Naive thymus-derived CD4-positive, alpha-beta T cell (primary cell): ENCODE results near the gene UBE2C. TPM values are rescaled to one million over a fixed set of nuclear protein-coding genes. Genes with fewer than 3 reads are reported as not detected.

ENCODE experiments used
- ATAC-seq: fragments of 150-1000 bp; cut with Tn5 transposase; 2 replicates; pipeline ENCODE4 v1.10.0; 2021; ENCODE audit warnings: mild to moderate bottlenecking, moderate library complexity
- CTCF ChIA-PET: fragments of 350-600 bp; sonication (Branson Sonifier 250); formaldehyde crosslinking; loops from one replicate; lab custom pipeline; 2021; ENCODE audit warnings: antibody characterized with exemption; lab: Charles Lee
- POLR2A ChIA-PET: fragments of 350-600 bp; sonication (Branson Sonifier 250); formaldehyde crosslinking; loops from one replicate; lab custom pipeline; 2021; ENCODE audit warnings: antibody characterized with exemption, inconsistent platforms; lab: Charles Lee
- DNase-seq, 9 donors: peaks; one replicate each; pipeline versions ENCODE4 v3.0.0 to v3.0.0-alpha.2; 2020 to 2022; ENCODE audit warnings: mixed read lengths in 1 of 9
- H3K27ac ChIP-seq: one replicate; pipeline ENCODE4 v1.7.0; 2013; ENCODE audit warnings: mild to moderate bottlenecking, low read depth, low read length, moderate library complexity
- H3K27me3 ChIP-seq, 2 donors: one replicate each; pipeline ENCODE4 v1.7.0; 2013; ENCODE audit warnings: low read length in 2 of 2, mild to moderate bottlenecking in 2 of 2, moderate library complexity in 2 of 2; ENCODE audit not compliant: control insufficient read depth in 2 of 2, insufficient read depth in 2 of 2
- H3K36me3 ChIP-seq, 3 experiments: 1 replicate in 2 of 3; 2 replicates in 1 of 3; pipeline ENCODE4 v1.7.0; 2013; ENCODE audit warnings: low read length in 3 of 3, mild to moderate bottlenecking in 3 of 3, moderate library complexity in 1 of 3; ENCODE audit not compliant: insufficient read depth in 3 of 3, control insufficient read depth in 2 of 3
- H3K4me1 ChIP-seq, 2 donors: one replicate each; pipeline ENCODE4 v1.7.0; 2013; ENCODE audit warnings: low read length in 2 of 2, mild to moderate bottlenecking in 2 of 2, moderate library complexity in 1 of 2; ENCODE audit not compliant: control insufficient read depth in 2 of 2, insufficient read depth in 2 of 2
- H3K4me3 ChIP-seq: 2 replicates; pipeline ENCODE4 v1.7.0; 2013; ENCODE audit warnings: mild to moderate bottlenecking, low read length
- H3K9me3 ChIP-seq, 3 experiments: 1 replicate in 2 of 3; 2 replicates in 1 of 3; pipeline ENCODE4 v1.7.0; 2013; ENCODE audit warnings: low read length in 3 of 3; ENCODE audit not compliant: control insufficient read depth in 2 of 3
- H3K27ac Mint-ChIP-seq, 9 donors: one replicate each; pipeline ENCODE4 v1.8.0; 2020 to 2022; ENCODE audit warnings: mixed read lengths in 9 of 9, mild to moderate bottlenecking in 8 of 9, moderate library complexity in 5 of 9, inconsistent platforms in 2 of 9
- H3K27me3 Mint-ChIP-seq, 5 donors: one replicate each; pipeline ENCODE4 v1.8.0; 2021 to 2022; ENCODE audit warnings: mixed read lengths in 5 of 5, mild to moderate bottlenecking in 1 of 5
- H3K36me3 Mint-ChIP-seq, 5 donors: one replicate each; pipeline ENCODE4 v1.8.0; 2020 to 2022; ENCODE audit warnings: mixed read lengths in 5 of 5, mild to moderate bottlenecking in 3 of 5, inconsistent platforms in 1 of 5
- H3K4me1 Mint-ChIP-seq, 7 donors: one replicate each; pipeline ENCODE4 v1.8.0; 2020 to 2022; ENCODE audit warnings: mixed read lengths in 7 of 7, mild to moderate bottlenecking in 3 of 7, inconsistent platforms in 1 of 7
- H3K4me3 Mint-ChIP-seq, 10 donors: one replicate each; pipeline ENCODE4 v1.8.0; 2020 to 2022; ENCODE audit warnings: mild to moderate bottlenecking in 10 of 10, mixed read lengths in 10 of 10, moderate library complexity in 6 of 10, inconsistent platforms in 2 of 10
- H3K9me3 Mint-ChIP-seq, 11 donors: one replicate each; pipeline ENCODE4 v1.8.0; 2020 to 2022; ENCODE audit warnings: mixed read lengths in 11 of 11, mild to moderate bottlenecking in 4 of 11, inconsistent platforms in 1 of 11, moderate library complexity in 1 of 11
- intact Hi-C, 2 donors: fragments of 100-400 bp; cut with micrococcal nuclease; formaldehyde crosslinking; loops; one replicate each; pipeline ENCODE4 v1.15.1; 2023
- polyA plus RNA-seq, 2 donors: library from polyadenylated mRNA; unstranded; fragments of 300-500 nt; fragmentation: Illumina TruSeq; gene quantifications; one replicate each; pipeline ENCODE4 v1.2.3, GENCODE V29; 2021
- total RNA-seq, 6 experiments: library from RNA in 5 of 6; stranded (reverse) in 5 of 6; gene quantifications; 1 replicate in 5 of 6; 2 replicates in 1 of 6; pipeline ENCODE4 v1.2.3 and lab custom pipeline; 2021 to 2026

UBE2C gene
- total and polyA plus RNA-seq, 7 experiments from 2014 or later = 0.50 to 129 (median 0.75) TPM; not detected in 3

DNA sequence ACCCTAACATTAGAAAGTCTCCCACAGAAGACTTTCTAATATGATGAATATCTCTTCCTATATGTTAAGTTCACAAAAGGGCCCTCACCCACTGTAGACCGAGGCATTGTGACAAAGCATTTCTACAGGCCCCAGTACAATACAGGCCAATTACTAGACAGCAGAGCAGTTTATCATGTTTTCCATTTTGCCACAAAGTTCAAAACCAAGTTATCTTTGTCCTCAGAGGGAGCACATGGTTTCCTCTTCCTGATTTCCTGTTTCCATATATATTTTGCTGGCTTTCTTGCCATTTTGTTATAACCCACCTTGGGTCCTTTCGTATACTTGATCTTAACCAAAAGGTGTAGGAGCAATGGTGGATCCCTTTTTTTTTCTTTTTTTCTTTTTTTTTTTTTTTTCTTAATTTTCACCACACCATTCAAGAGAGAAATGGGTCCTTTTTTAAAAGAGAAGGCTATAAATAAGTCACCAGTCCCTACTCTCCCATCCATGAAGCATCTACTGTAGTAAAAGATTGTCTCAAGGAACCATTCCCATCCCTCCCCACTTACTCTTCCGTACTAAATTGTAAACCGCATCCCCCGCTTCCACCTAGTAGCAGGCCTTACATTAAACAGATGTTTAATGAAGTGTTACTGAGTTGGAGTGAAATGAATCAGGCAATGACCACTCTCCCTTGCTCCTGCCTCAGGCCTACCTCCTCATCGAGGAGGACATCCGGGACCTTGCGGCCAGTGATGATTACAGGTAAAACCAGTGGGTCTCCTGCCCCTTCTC is 2.1 kb upstream of the UBE2C start:
- Histone ChIP-seq H3K4me1 (peaks cover 0 to 12% of the 10 kb centered on the region in 2 donors), H3K4me3 (no peak overlapping the region), H3K27ac (no peak overlapping the region), H3K36me3 (peaks cover 3 to 54% (median 8%) of the 10 kb centered on the region in 3 experiments), H3K9me3 (no peaks in the 10 kb centered on the region), H3K27me3 (no peaks in the 10 kb centered on the region)
- ATAC-seq (no peak), DNase-seq (no peak)
- Mint-ChIP-seq H3K4me3 (peak overlapping the region in 2 of 10 donors; percentile 27 to 79), H3K27ac (peak overlapping the region in 3 of 9 donors; percentile 10 to 32 (median 10)), H3K9me3 (no peaks in the 10 kb centered on the region), H3K36me3 (peaks cover 6 to 36% (median 19%) of the 10 kb centered on the region in 5 donors), H3K27me3 (no peaks in the 10 kb centered on the region), H3K4me1 (peaks cover 3 to 32% (median 16%) of the 10 kb centered on the region in 7 donors)
- ChIA-PET CTCF (interaction anchor here (0.6 kb wide), 1 partner anchor 161 kb away, joined by 4 read pairs; the partner anchor contains the start of gene ZNF335), POLR2A (no interaction called here)
- intact Hi-C loops = loop anchor here in 1 of 2 donors (5.0 kb wide), 1 partner anchor 277 kb away; the partner anchor contains the start of gene NCOA5

DNA sequence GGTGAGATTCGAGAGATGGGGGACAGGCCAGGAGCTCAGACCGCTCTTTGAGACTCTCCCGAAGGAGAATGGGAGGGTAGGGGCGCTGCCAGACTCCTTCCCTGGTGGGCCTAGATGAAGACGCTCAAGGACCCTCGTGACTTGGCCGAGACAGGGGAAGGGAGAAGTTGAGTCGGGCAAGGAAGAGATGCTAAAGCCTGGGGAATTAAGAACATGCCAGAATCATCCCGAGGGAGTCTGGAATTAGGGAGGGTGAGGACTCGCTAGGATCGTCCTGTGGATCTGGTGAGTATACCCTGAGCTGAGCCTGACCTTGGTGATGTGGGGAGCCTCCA is 529 bp downstream of the UBE2C start:
- Histone ChIP-seq H3K4me1 (peaks cover 0 to 12% of the 10 kb centered on the region in 2 donors), H3K4me3 (peak overlapping the region; percentile 52), H3K9me3 (no peaks in the 10 kb centered on the region), H3K27ac (no peak overlapping the region), H3K36me3 (peaks cover 0 to 30% (median 0%) of the 10 kb centered on the region in 3 experiments), H3K27me3 (no peaks in the 10 kb centered on the region)
- CTCF ChIA-PET = no interaction called here
- peak overlapping the region in 3 of 9 donors; percentile 4 to 87 (median 73) for H3K27ac Mint-ChIP-seq
- H3K27me3 Mint-ChIP-seq = no peaks in the 10 kb centered on the region
- ATAC-seq (no peak), DNase-seq (no peak)
- intact Hi-C loops = loop anchor here (2.0 to 5.0 kb wide), 2 partner anchors 122 to 274 kb away; partner anchors contain the start of genes NCOA5 (in 1 of the 2) and PCIF1 (in 1 of the 2)
- peak overlapping the region; percentile 79 to 96 (median 84) for H3K4me3 Mint-ChIP-seq
- H3K4me1 Mint-ChIP-seq = peaks cover 3 to 42% (median 16%) of the 10 kb centered on the region in 7 donors
- H3K9me3 Mint-ChIP-seq = no peaks in the 10 kb centered on the region
- peaks cover 5 to 39% (median 15%) of the 10 kb centered on the region in 5 donors for H3K36me3 Mint-ChIP-seq
- POLR2A ChIA-PET = interaction anchor here (1.4 kb wide), 1 partner anchor 43 kb away, joined by 4 read pairs; no protein-coding TSS in a partner anchor

DNA sequence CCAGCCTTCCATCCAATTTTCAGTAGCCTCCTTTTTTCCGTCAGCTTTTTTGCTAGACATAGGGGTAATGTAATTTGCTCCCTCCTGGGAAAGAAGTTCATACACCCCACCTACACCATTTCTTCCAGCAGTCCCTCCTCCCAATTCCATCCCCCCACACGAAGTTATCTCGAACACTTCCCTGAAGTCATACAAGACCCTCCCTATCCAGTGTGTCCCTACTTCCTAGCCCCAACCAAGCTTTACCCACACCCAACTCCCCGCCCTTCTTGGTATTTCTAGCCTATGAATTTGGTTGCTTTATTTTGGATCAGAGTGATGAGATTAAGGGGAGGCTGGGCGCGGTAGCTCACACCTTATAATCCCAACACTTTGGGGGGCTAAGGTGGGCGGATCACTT is 1.0 kb downstream of the UBE2C start:
- no peak overlapping the region for H3K4me3 ChIP-seq
- no peak for ATAC-seq
- H3K27ac ChIP-seq = no peak overlapping the region
- no peak for DNase-seq
- H3K27me3 ChIP-seq = no peaks in the 10 kb centered on the region
- peak overlapping the region in 1 of 9 donors; percentile 87 for H3K27ac Mint-ChIP-seq
- CTCF ChIA-PET = interaction anchor here (0.7 kb wide), 1 partner anchor 8 kb away, joined by 3 read pairs; no protein-coding TSS in a partner anchor
- no peaks in the 10 kb centered on the region for H3K9me3 ChIP-seq
- peak overlapping the region; percentile 79 to 96 (median 84) for H3K4me3 Mint-ChIP-seq
- peaks cover 0 to 28% (median 0%) of the 10 kb centered on the region in 3 experiments for H3K36me3 ChIP-seq
- intact Hi-C loops = loop anchor here (2.0 to 5.0 kb wide), 2 partner anchors 121 to 274 kb away; partner anchors contain the start of genes NCOA5 (in 1 of the 2) and PCIF1 (in 1 of the 2)
- no peaks in the 10 kb centered on the region for H3K9me3 Mint-ChIP-seq
- POLR2A ChIA-PET = interaction anchor here (1.4 kb wide), 1 partner anchor 43 kb away, joined by 4 read pairs; no protein-coding TSS in a partner anchor
- H3K36me3 Mint-ChIP-seq = peaks cover 5 to 39% (median 15%) of the 10 kb centered on the region in 5 donors
- peaks cover 3 to 42% (median 16%) of the 10 kb centered on the region in 7 donors for H3K4me1 Mint-ChIP-seq
- peaks cover 0 to 12% of the 10 kb centered on the region in 2 donors for H3K4me1 ChIP-seq
- H3K27me3 Mint-ChIP-seq = no peaks in the 10 kb centered on the region

DNA sequence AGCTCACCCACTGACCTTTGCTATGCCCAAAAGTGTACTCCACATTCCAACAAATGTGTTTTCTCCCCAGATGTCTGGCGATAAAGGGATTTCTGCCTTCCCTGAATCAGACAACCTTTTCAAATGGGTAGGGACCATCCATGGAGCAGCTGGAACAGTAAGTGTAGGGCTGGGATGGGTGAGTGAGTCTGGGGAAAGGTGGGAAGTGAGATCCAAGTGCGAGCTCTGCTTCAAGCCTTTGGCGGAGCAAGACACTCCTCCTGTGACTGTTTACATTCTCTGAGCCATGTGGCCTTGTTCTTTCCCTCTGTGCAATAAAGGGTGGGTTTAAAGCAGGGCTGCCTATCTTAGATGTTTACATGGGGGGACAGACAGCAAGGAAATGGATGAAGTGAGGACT is 1.9 kb downstream of the UBE2C start:
- Mint-ChIP-seq H3K4me1 (peaks cover 3 to 42% (median 16%) of the 10 kb centered on the region in 7 donors), H3K9me3 (no peaks in the 10 kb centered on the region), H3K27me3 (peaks cover 0 to under 1% (median 0%) of the 10 kb centered on the region in 5 donors), H3K36me3 (peaks cover 2 to 37% (median 12%) of the 10 kb centered on the region in 5 donors), H3K4me3 (peak overlapping the region in 1 of 10 donors; percentile 28), H3K27ac (no peak overlapping the region)
- no peak overlapping the region for H3K4me3 ChIP-seq
- no peaks in the 10 kb centered on the region for H3K27me3 ChIP-seq
- H3K9me3 ChIP-seq = no peaks in the 10 kb centered on the region
- no peak overlapping the region for H3K27ac ChIP-seq
- H3K36me3 ChIP-seq = peaks cover 0 to 22% (median 0%) of the 10 kb centered on the region in 3 experiments
- ATAC-seq (no peak), DNase-seq (no peak)
- POLR2A ChIA-PET = no interaction called here
- CTCF ChIA-PET = interaction anchor here (1.1 kb wide), 1 partner anchor 38 kb away, joined by 3 read pairs; no protein-coding TSS in a partner anchor
- peaks cover 0 to 12% of the 10 kb centered on the region in 2 donors for H3K4me1 ChIP-seq
- intact Hi-C loops = loop anchor here in 1 of 2 donors (5.0 kb wide), 1 partner anchor 273 kb away; the partner anchor contains the start of gene NCOA5

DNA sequence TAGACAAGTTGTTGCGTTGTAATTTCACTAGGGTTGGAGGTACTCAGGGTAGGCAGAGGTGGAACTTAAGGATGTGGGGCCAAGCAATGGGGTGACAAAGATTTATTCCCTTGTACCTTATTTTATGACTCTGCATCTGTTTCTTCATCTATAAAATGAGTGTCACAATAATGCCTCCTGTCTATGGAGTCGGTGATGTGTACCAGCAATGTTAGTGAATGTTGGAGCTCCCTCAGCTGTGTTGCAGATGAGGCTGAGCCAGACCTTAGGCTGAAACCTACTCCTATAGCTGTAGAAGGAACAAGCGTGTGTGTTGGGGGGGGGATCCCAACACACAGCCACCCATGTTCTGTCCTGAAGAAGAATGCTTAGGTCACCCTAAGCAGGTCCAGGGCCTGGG is 4.5 kb downstream of the UBE2C start:
- no peaks in the 10 kb centered on the region for H3K9me3 ChIP-seq
- ChIA-PET POLR2A (interaction anchor here (0.6 to 1.3 kb wide), 2 partner anchors 9 to 16 kb away, joined by 3 to 5 read pairs; partner anchors contain the start of gene SNX21), CTCF (no interaction called here)
- no peaks in the 10 kb centered on the region for H3K27me3 ChIP-seq
- no peak for ATAC-seq
- H3K27ac ChIP-seq = no peak overlapping the region
- no peak overlapping the region for H3K27ac Mint-ChIP-seq
- H3K4me3 ChIP-seq = no peak overlapping the region
- H3K4me1 ChIP-seq = peaks cover 0 to 9% of the 10 kb centered on the region in 2 donors
- no peaks in the 10 kb centered on the region for H3K9me3 Mint-ChIP-seq
- no peak for DNase-seq
- no peak overlapping the region for H3K4me3 Mint-ChIP-seq
- intact Hi-C loops = no loop called here
- H3K36me3 Mint-ChIP-seq = peaks cover 0 to 21% (median 0%) of the 10 kb centered on the region in 5 donors
- peaks cover 3 to 35% (median 11%) of the 10 kb centered on the region in 7 donors for H3K4me1 Mint-ChIP-seq
- no peaks in the 10 kb centered on the region for H3K36me3 ChIP-seq
- H3K27me3 Mint-ChIP-seq = peaks cover 1 to 9% (median 7%) of the 10 kb centered on the region in 5 donors

DNA sequence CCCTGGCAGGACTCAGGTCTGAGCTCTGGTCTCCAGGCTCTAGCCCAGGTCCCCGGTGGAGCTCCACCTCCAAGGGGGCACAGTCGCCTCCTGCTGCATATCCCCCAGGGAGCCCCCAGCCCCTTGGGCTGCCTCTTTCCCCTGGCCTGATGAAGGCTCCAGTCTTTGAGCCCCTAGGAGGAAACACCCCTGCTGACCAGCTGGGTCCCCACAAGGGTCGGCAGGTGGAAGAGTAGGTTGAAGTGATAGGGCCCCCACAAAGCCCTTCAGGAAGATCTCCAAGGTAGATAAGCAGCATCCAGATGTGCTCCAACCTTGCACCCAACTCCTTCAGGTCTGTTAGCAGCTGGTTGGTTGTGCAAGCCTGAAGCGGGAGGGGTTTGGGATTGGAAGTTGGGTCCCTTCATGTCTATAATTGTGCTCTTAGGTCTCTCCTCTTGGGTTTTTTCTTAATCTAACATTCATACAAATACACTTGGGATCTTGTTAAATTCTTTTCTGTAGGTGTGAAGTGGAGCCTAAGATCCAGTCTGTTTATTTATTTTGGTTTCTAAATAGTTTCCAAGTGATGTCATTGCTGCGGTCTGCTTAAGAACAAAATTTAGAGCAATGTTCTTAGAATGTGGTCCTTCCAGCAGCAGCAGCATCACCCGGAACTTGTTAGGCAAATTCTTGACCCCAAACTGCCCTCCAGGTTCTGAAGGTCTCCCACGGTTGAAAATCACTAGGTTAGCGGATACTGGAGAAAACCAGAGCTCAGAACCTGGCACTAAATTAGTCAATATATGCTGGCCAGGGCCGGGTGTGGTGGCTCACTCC is 5.1 kb downstream of the UBE2C start:
- Mint-ChIP-seq H3K4me1 (peaks cover 3 to 33% (median 10%) of the 10 kb centered on the region in 7 donors), H3K27me3 (peaks cover 7 to 15% (median 13%) of the 10 kb centered on the region in 5 donors), H3K9me3 (no peaks in the 10 kb centered on the region), H3K4me3 (no peak overlapping the region), H3K36me3 (peaks cover 0 to 22% (median 0%) of the 10 kb centered on the region in 5 donors), H3K27ac (no peak overlapping the region)
- no peak overlapping the region for H3K4me3 ChIP-seq
- POLR2A ChIA-PET = interaction anchor here (0.6 to 1.3 kb wide), 2 partner anchors 8 to 16 kb away, joined by 3 to 5 read pairs; partner anchors contain the start of gene SNX21
- no peaks in the 10 kb centered on the region for H3K9me3 ChIP-seq
- H3K36me3 ChIP-seq = no peaks in the 10 kb centered on the region
- CTCF ChIA-PET = no interaction called here
- H3K27me3 ChIP-seq = no peaks in the 10 kb centered on the region
- DNase-seq (no peak), ATAC-seq (no peak)
- intact Hi-C loops = no loop called here
- H3K27ac ChIP-seq = no peak overlapping the region
- H3K4me1 ChIP-seq = peaks cover 0 to 6% of the 10 kb centered on the region in 2 donors
